HEK293 (cell line): ENCODE data around the gene ANTXRL.

Experiments
- CTCF ChIA-PET: fragments of 350-600 bp; formaldehyde crosslinking; extraction: SDS; loops from one replicate; lab custom pipeline; 2021; ENCODE audit warnings: antibody characterized with exemption; lab: Yijun Ruan, JAX
- POLR2A ChIA-PET: fragments of 300-600 bp; formaldehyde crosslinking; extraction: SDS; loops from one replicate; lab custom pipeline; 2020; ENCODE audit warnings: antibody characterized with exemption, inconsistent platforms; lab: Yijun Ruan, JAX
- H3K27ac ChIP-seq: fragments of 200-500 bp; sonication (Bioruptor generic); 2 replicates; pipeline ENCODE4 v1.5.1; 2014; ENCODE audit warnings: low read depth, low read length, control low read depth, inconsistent platforms; ENCODE audit errors: extremely low read depth
- H3K36me3 ChIP-seq, 2 experiments: fragments of 200-500 bp in 1 of 2; sonication (Bioruptor generic) in 1 of 2; 1 replicate in 1 of 2; 2 replicates in 1 of 2; pipeline ENCODE4 v1.5.1; 2014 to 2017; ENCODE audit warnings: inconsistent platforms in 2 of 2, low read length in 2 of 2; ENCODE audit not compliant: control insufficient read depth in 2 of 2, insufficient read depth in 1 of 2
- H3K4me1 ChIP-seq: fragments of 200-500 bp; sonication (Bioruptor generic); 2 replicates; pipeline ENCODE4 v1.5.1; 2014; ENCODE audit warnings: mild to moderate bottlenecking, low read length, inconsistent platforms; ENCODE audit not compliant: control insufficient read depth, insufficient read depth
- H3K4me3 ChIP-seq: 2 replicates; pipeline ENCODE4 v1.5.1; 2011; ENCODE audit warnings: low read depth, mild to moderate bottlenecking, control low read depth, low read length, moderate library complexity
- H3K9me3 ChIP-seq: fragments of 200-500 bp; sonication (Bioruptor generic); 2 replicates; pipeline ENCODE4 v1.5.1; 2014; ENCODE audit warnings: low read depth, low read length, inconsistent platforms; ENCODE audit not compliant: control insufficient read depth, insufficient read depth
- KLF7 ChIP-seq: fragments of 450-650 bp; formaldehyde crosslinking; IDR thresholded peaks from 2 replicates; pipeline ENCODE4 v1.5.1; 2016; ENCODE audit warnings: missing biosample characterization, missing genetic modification characterization, borderline replicate concordance
- PBX3 ChIP-seq: sonication (generic); formaldehyde crosslinking; IDR thresholded peaks from 2 replicates; pipeline ENCODE4 v1.8.1; 2022; ENCODE audit warnings: mild to moderate bottlenecking, moderate library complexity, missing genetic modification reagents
- ZBTB21 ChIP-seq: fragments of 450-650 bp; formaldehyde crosslinking; IDR thresholded peaks from 2 replicates; pipeline ENCODE4 v1.5.1; 2017; ENCODE audit warnings: missing biosample characterization, missing genetic modification characterization
- ZNF138 ChIP-seq: fragments of 450-650 bp; formaldehyde crosslinking; IDR thresholded peaks from 2 replicates; pipeline ENCODE4 v1.5.1; 2016; ENCODE audit warnings: missing biosample characterization, missing genetic modification characterization, borderline replicate concordance
- ZNF335 ChIP-seq: fragments of 450-650 bp; formaldehyde crosslinking; conservative IDR thresholded peaks from 2 replicates; pipeline ENCODE4 v1.5.1; 2016; ENCODE audit warnings: missing biosample characterization, missing genetic modification characterization
- ZNF518A ChIP-seq: fragments of 450-650 bp; formaldehyde crosslinking; conservative IDR thresholded peaks from 2 replicates; pipeline ENCODE4 v1.5.1; 2016; ENCODE audit warnings: low read depth, missing biosample characterization, missing genetic modification characterization
- ZNF596 ChIP-seq: fragments of 450-650 bp; IDR thresholded peaks from 2 replicates; pipeline ENCODE4 v1.5.0; 2018; ENCODE audit warnings: missing biosample characterization, mild to moderate bottlenecking, missing genetic modification characterization, moderate library complexity
- ZNF664 ChIP-seq: fragments of 450-650 bp; formaldehyde crosslinking; IDR thresholded peaks from 2 replicates; pipeline ENCODE4 v1.5.1; 2016; ENCODE audit warnings: missing biosample characterization, missing genetic modification characterization
- ZNF777 ChIP-seq: fragments of 450-650 bp; formaldehyde crosslinking; IDR thresholded peaks from 2 replicates; pipeline ENCODE4 v1.5.1; 2017; ENCODE audit warnings: missing biosample characterization, missing genetic modification characterization, borderline replicate concordance
- ZXDB ChIP-seq: fragments of 450-650 bp; formaldehyde crosslinking; IDR thresholded peaks from 2 replicates; pipeline ENCODE4 v1.5.1; 2016; ENCODE audit warnings: missing biosample characterization, missing genetic modification characterization
- TF ChIP-seq, protein P1 (sequence below): fragments of 450-650 bp; formaldehyde crosslinking; IDR thresholded peaks from 2 replicates; pipeline ENCODE4; 2016; ENCODE audit warnings: missing biosample characterization, missing genetic modification characterization
- TF ChIP-seq, protein P2 (sequence below): fragments of 450-650 bp; formaldehyde crosslinking; IDR thresholded peaks from 2 replicates; pipeline ENCODE4 v1.5.1; 2016; ENCODE audit warnings: missing biosample characterization, missing genetic modification characterization

The ANTXRL gene

DNA sequence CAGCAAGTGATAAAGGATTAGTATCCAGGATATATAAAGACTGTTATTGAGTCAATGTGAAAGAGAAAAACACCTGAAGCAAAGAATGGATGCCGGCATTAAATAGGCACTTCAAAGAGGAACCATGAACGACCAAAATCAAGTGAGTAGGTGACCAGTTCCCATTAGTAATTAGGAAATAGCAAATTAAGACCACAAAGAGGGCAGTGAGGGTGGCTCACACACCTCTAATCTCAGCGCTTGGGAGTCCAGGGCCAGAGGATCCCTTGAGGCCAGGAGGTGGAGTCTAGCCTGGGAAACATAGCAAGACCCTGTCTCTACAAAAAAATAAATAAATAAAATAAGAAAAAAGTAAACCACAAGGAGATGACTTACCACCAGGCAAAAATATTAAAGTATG lies 1.5 kb upstream of the ANTXRL start:
- TF ChIP-seq KLF7 (tag by site-specific recombination): no peak
- TF ChIP-seq, protein P1, sequence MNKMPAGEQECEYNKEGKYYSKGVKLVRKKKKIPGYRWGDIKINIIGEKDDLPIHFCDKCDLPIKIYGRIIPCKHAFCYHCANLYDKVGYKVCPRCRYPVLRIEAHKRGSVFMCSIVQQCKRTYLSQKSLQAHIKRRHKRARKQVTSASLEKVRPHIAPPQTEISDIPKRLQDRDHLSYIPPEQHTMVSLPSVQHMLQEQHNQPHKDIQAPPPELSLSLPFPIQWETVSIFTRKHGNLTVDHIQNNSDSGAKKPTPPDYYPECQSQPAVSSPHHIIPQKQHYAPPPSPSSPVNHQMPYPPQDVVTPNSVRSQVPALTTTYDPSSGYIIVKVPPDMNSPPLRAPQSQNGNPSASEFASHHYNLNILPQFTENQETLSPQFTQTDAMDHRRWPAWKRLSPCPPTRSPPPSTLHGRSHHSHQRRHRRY (tag by site-specific recombination): no peak
- TF ChIP-seq ZNF335 (tag by site-specific recombination): 0 out of 2 replicates have a peak, but pooled peaks have one; percentile 65
- no peak for TF ChIP-seq ZNF596 (tag by site-specific recombination)
- TF ChIP-seq ZBTB21 (tag by site-specific recombination): no peak
- H3K9me3 ChIP-seq: no peaks in the 10 kb centered on the region
- POLR2A ChIA-PET: interaction anchor here (1.3 to 2.9 kb wide), 2 partner anchors 178 to 1095 kb away, joined by 6 to 32 read pairs; no protein-coding TSS in a partner anchor
- CTCF ChIA-PET: interaction anchor here (0.7 kb wide), 1 partner anchor 28 kb away, joined by 3 read pairs; no protein-coding TSS in a partner anchor
- H3K4me1 ChIP-seq: no peaks in the 10 kb centered on the region
- H3K36me3 ChIP-seq: no peaks in the 10 kb centered on the region
- H3K27ac ChIP-seq: peak overlapping the region; percentile 61; the same call in 1 of the 2 replicates
- peak overlapping the region; percentile 45 for H3K4me3 ChIP-seq

DNA sequence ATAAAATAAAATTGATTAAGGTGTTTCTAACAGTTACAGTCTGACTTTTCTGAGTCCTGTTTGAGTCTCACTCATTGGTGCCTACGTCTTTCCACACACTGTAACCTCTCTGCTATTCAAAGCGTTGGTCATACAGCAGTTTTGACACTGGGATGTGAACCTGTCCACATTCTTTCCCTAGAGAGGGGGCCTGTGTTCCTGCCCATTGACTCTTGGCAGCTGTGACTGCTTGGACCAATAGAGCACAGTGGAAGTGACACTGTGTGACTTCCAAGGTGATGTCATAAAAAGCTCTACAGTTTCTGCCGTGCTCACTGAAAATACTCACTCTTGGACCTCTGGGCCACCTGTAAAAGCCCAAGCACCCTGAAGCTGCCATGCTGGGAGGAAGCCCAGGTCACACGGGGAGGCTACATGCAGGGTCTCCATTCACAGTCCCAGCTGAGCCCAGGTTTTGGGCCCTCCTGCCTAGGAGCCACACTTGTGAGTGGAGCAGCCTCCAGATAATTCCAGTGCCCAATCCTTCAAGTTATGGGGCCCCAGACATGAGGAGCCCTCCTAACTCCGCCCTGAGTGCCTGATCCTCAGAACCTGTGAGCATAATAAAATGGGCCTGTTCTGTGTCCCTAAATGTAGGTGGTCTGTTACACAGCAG lies 704 bp upstream of the ANTXRL start:
- Histone ChIP-seq H3K27ac (no peak overlapping the region), H3K4me3 (no peak overlapping the region), H3K9me3 (no peaks in the 10 kb centered on the region), H3K36me3 (no peaks in the 10 kb centered on the region), H3K4me1 (no peaks in the 10 kb centered on the region)
- no peak for TF ChIP-seq ZXDB (tag by site-specific recombination)
- TF ChIP-seq PBX3: no peak
- TF ChIP-seq ZNF138 (tag by site-specific recombination): no peak
- TF ChIP-seq ZNF518A (tag by site-specific recombination): no peak
- TF ChIP-seq, protein P2, sequence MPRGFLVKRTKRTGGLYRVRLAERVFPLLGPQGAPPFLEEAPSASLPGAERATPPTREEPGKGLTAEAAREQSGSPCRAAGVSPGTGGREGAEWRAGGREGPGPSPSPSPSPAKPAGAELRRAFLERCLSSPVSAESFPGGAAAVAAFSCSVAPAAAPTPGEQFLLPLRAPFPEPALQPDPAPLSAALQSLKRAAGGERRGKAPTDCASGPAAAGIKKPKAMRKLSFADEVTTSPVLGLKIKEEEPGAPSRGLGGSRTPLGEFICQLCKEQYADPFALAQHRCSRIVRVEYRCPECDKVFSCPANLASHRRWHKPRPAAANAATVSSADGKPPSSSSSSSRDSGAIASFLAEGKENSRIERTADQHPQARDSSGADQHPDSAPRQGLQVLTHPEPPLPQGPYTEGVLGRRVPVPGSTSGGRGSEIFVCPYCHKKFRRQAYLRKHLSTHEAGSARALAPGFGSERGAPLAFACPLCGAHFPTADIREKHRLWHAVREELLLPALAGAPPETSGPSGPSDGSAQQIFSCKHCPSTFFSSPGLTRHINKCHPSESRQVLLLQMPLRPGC: no peak
- TF ChIP-seq ZNF664: no peak
- TF ChIP-seq ZNF777: no peak
- ChIA-PET CTCF (no interaction called here), POLR2A (no interaction called here)
